ENCODE results near the gene MTG2.

DNA sequence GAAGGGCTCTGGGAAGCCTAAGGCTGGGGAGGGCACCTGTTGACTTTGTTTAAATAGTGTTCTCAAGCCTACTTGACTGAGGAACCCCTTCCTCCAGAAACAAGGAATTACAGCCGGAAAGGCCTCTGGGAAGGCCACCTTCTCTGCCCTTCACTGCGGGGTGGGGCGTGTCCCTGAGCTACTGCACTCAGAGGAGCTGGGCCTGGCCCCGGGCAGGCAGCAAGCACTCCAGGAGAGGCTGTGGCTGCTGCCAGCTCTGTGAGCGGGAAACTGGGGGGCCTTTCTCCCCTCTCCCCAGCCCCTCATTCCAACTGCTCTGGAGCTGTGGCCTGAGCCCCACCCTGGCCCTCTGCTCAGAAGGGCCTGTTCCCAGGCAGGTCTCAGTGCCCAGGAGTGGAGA, 51.5 kb downstream of the MTG2 start:
- TF ChIP-seq CTCF (IDR thresholded peaks at IDR 0.05; ENCODE audit: poor library complexity, severe bottlenecking) (no peak), MXI1 (conservative IDR thresholded peaks at IDR 0.05; ENCODE audit: poor library complexity, severe bottlenecking) (no peak), RAD21 (conservative IDR thresholded peaks at IDR 0.05) (no peak), POLR2AphosphoS5 (IDR thresholded peaks at IDR 0.05) (no peak), EZH2 (IDR thresholded peaks at IDR 0.05; ENCODE audit: borderline replicate concordance, insufficient read depth, low read length, poor library complexity, severe bottlenecking) (no peak), TAF1 (IDR thresholded peaks at IDR 0.05; ENCODE audit: low read depth) (no peak)
- TF ChIP-seq, protein P1, sequence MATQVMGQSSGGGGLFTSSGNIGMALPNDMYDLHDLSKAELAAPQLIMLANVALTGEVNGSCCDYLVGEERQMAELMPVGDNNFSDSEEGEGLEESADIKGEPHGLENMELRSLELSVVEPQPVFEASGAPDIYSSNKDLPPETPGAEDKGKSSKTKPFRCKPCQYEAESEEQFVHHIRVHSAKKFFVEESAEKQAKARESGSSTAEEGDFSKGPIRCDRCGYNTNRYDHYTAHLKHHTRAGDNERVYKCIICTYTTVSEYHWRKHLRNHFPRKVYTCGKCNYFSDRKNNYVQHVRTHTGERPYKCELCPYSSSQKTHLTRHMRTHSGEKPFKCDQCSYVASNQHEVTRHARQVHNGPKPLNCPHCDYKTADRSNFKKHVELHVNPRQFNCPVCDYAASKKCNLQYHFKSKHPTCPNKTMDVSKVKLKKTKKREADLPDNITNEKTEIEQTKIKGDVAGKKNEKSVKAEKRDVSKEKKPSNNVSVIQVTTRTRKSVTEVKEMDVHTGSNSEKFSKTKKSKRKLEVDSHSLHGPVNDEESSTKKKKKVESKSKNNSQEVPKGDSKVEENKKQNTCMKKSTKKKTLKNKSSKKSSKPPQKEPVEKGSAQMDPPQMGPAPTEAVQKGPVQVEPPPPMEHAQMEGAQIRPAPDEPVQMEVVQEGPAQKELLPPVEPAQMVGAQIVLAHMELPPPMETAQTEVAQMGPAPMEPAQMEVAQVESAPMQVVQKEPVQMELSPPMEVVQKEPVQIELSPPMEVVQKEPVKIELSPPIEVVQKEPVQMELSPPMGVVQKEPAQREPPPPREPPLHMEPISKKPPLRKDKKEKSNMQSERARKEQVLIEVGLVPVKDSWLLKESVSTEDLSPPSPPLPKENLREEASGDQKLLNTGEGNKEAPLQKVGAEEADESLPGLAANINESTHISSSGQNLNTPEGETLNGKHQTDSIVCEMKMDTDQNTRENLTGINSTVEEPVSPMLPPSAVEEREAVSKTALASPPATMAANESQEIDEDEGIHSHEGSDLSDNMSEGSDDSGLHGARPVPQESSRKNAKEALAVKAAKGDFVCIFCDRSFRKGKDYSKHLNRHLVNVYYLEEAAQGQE (IDR thresholded peaks at IDR 0.05; ENCODE audit: borderline replicate concordance), result no peak

Data from neural cell (in vitro differentiated cells).